HUDEP-2 (cell line): Measurements from ENCODE around the gene S100P.
A peak's percentile ranks its signal among the peaks of the same experiment; 100 is the strongest.

Experiments
- DNase-seq, 76 experiments: peaks; one replicate each; lab custom pipeline; 2025; ENCODE audit not compliant: unreplicated experiment in 76 of 76; lab: John Stamatoyannopoulos, UW

S100P gene

DNA sequence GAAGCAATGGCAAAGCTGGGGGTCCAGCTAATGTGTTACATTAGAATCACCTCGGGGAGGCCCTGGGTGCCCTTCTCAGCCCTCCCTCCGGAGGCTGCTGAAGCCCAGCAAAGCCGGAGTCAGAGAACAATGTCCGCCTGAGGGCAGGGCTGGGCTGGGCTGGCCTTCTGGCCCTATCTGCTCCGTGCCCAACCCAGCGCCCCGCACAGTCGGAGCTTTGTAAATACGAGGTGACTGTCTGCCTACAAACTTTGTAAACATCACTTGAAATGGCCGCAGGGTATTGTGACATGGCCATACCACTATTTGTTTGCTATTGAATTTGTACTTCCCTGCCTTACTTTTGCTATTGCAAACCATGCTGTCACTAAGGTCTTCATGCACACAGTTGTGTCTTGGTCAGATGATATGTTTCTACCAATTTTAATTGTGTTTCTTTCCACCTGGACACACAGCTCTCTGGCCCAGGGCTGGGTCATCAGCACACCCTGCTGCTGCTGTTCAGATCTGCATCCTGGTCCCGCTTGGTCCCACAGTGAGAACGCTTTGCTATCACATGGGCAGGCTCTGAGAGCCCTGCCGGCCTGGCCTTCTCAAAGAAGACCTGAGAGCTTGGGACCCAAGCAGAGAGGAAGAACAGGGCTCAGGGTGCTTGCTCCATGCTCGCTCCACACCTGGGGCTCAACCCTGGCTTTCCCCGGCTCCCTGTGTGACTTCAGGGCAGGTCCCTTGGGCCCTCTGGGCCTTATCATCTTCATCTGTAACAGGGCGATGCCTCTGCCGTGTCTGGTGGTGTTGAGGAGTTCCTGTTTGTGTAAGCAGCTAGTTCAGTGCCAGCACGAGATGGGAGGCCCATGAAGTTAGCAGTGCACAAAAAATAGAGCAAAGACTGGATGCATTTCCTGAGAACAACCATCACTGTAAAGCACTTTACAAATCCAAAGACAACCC lies 2.3 kb downstream of the S100P start:
- peak in 70 of 76 experiments; percentile 3 to 74 (median 44) for DNase-seq

DNA sequence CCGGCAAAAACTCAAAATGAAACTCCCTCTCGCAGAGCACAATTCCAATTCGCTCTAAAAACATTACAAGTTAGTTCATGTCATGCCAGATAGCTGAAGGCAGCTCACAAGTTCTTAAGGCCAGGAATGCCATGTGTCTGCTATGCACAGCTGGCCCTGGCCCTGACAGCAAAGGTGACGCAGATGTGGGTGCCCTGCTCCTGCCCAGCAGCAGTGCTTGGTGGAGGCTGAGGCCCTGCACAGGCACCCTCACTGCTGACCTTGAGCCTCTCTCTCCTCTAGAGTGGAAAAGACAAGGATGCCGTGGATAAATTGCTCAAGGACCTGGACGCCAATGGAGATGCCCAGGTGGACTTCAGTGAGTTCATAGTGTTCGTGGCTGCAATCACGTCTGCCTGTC lies 2.9 kb downstream of the S100P start:
- no peak for DNase-seq

DNA sequence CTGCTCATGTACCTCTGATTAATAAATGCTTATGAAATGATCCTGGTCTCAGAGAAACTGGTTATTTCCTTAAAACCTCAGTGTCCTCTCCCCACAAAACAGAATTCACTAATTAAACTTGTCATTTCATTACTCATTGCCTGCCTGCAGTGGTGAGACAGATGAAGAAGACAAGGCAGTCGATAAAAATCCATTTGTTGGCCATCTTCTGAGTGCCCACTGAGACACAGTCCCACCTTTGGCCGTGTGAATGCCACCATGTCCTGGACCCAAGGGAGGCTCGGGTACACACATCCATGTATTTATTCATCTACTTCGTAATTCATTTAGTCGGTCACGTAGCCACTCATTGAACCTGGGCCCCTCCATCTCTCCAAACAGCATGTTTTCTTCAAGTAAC lies 3.5 kb downstream of the S100P start:
- DNase-seq, result no peak

DNA sequence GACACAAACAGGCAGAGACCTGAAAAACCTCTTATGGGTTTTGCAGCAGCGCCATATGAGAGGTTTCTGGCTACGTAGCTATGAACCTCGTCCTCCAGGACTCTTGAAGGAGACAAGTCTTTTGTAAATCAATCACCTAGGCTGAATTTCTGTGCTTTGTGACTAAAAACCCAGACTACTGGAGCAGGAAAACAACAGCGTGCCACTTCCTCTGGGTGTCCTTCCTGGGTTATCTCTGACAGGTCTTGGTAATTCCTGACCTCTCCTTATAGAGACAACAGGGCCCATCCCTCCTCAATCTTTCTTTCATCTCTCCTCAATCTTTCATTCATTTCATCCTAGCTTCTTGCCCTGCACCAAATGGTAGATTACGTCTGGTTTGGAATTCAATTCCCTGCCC lies 5.7 kb downstream of the S100P start:
- no peak for DNase-seq

DNA sequence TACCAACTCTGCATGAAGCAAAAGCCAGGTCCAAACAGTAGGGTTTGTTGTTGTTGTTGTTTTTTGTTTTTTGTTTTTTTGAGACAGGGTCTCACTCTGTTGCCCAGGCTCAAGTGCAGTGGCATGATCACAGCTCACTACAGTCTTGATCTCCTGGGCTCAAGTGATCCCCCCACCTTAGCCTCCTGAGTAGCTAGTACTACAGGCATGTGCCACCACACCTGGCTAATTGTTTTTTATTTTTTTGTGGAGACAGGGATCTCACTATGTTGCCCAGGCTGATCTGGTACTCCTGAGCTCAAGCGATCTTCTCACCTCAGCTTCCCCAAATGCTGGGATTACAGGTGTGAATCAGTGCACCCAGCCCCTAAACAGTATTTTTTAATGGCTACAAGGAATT lies 6.2 kb downstream of the S100P start:
- DNase-seq, result no peak

DNA sequence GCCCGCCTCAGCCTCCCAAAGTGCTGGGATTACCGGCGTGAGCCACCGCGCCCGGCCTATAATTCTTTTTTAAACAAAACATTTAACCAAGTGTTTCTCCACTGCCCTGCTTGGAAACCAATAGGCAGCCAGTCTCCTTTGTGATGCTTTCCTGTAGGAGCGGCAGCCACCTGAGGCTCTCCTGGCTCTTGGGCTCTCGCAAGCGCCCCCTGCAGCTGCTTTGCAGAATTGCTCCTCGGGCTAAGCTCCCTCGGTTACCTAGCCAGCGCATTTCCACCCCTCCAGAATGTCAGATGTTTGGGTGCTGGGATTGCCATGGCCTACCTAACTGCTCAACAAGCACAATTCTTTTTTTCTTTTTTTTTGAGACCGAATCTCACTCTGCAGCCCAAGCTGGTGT lies 7.7 kb downstream of the S100P start:
- DNase-seq, result peak in 4 of 76 experiments; percentile 8 to 22 (median 12)

- DNase-seq, result no peak
These were observed 9.1 kb downstream of the S100P start for GRCh38 chr4:6702761-6703160.

GRCh38 chr4:6703786-6704185 lies 10.1 kb downstream of the S100P start:
- no peak for DNase-seq

DNA sequence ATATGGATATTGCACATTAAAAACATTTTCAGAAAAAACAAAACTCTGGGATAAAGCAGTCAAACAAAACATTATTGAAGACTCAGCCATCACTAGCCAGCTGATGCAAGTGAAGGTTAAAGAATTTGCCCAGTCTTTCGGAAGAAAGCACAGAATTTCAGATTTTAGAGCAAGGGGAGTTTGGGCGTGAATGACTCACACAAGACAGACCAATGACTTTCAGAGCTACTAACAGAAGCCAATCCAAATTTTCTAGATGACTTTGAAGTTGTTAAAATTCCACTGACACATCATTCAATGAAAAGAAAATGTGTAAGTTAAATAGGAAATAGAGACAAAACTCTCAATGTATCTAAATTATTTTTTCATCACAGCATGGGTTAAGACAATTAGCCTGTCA lies 12.0 kb downstream of the S100P start:
- no peak for DNase-seq

GRCh38 chr4:6706173-6706572 lies 12.5 kb downstream of the S100P start:
- DNase-seq, result no peak

- DNase-seq, result peak in 69 of 76 experiments; percentile 12 to 96 (median 90)
These were observed 15.8 kb downstream of the S100P start, which contains the start of gene MRFAP1L1 for GRCh38 chr4:6709230-6710114. Gene MRFAP1L1, minus strand, starts transcription at chr4:6709865. Its CDS starts 236 bp downstream, at chr4:6709629.

GRCh38 chr4:6710282-6710681 lies 16.6 kb downstream of the S100P start:
- DNase-seq, result no peak

GRCh38 chr4:6710996-6711395 lies 17.3 kb downstream of the S100P start:
- no peak for DNase-seq

- no peak for DNase-seq
These were observed 21.3 kb downstream of the S100P start for GRCh38 chr4:6714954-6715353.

DNA sequence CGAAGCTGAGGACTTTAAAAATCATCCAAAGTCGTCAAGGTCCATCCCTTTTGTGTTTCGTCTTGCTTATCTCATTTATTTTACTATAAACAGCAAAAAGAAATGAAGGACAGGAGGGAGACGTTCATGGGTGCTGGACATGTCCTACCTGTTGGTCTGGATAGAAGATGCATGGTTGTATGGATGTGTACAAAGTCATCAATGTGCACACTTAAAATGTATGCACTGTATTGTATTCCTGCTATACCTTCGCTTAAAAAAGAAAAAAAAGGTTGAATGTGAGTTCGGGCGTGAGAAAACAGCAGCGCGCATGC lies 22.0 kb downstream of the S100P start:
- DNase-seq, result no peak

DNA sequence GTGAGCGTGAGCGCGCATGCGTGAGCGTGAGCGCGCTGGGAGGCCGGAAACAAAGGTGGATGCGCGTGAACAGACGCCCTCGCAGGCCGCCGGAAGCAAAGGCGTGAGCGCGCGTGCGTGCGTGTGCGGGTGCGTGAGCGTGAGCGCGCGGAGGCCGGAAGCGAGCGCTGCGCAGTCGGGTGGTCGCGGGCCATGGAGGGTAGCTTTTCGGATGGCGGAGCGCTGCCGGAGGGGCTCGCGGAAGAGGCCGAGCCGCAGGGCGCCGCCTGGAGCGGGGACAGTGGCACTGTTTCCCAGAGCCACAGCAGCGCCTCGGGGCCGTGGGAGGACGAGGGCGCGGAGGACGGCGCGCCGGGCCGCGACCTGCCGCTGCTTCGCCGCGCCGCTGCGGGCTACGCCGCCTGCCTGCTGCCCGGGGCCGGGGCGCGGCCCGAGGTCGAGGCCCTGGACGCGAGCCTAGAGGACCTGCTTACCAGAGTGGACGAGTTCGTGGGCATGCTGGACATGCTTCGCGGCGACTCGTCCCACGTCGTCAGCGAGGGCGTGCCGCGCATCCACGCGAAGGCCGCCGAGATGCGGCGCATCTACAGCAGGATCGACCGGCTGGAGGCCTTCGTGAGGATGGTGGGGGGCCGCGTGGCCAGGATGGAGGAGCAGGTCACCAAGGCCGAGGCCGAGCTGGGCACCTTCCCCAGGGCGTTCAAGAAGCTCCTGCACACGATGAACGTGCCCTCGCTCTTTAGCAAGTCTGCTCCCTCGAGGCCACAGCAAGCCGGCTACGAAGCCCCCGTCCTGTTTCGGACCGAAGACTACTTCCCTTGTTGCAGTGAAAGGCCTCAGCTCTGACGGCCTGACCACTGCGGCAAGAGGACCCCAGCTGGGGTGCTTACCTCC lies 22.6 kb downstream of the S100P start, which contains the start of gene BLOC1S4:
BLOC1S4 (plus strand) TSS at position 157 of the 894 bp plus-strand sequence; CDS start at position 193, 36 bp downstream.
- peak in 75 of 76 experiments; percentile 7 to 88 (median 77) for DNase-seq

- DNase-seq, result peak in 4 of 76 experiments; percentile 7 to 22 (median 12)
These were observed 23.4 kb downstream of the S100P start for GRCh38 chr4:6716958-6717655.

GRCh38 chr4:6718932-6719610 lies 25.4 kb downstream of the S100P start:
- no peak for DNase-seq

- no peak for DNase-seq
These were observed 26.0 kb downstream of the S100P start for GRCh38 chr4:6719611-6720179.
